A549 (cell line): ENCODE measurements around the gene CMIP. TPM values are rescaled to one million over a fixed set of nuclear protein-coding genes. Genes with fewer than 3 reads are reported as not detected.
A peak's percentile ranks its signal among the peaks of the same experiment; 100 is the strongest.

Experiments
- ATAC-seq, 2 experiments: fragments of 200-7000 bp in 1 of 2; fragments of >200 bp in 1 of 2; cut with Nextera tagmentation in 1 of 2; cut with Tn5 transposase in 1 of 2; 3 replicates each; pipeline versions ENCODE4 v1.8.0 to v1.9.1; 2018 to 2020; ENCODE audit warnings: mild to moderate bottlenecking in 1 of 2, moderate library complexity in 1 of 2
- CTCF ChIA-PET: fragments of 300-600 bp; sonication (Branson Sonifier 250); formaldehyde crosslinking; extraction: SDS; loops from one replicate; lab custom pipeline; 2021; ENCODE audit warnings: antibody characterized with exemption, inconsistent platforms; lab: Yijun Ruan, JAX
- POLR2A ChIA-PET: fragments of 350-600 bp; formaldehyde crosslinking; extraction: SDS; loops from one replicate; lab custom pipeline; 2021; ENCODE audit warnings: antibody characterized with exemption, inconsistent platforms; lab: Yijun Ruan, JAX
- DNase-seq, 2 experiments: peaks; one replicate each; pipeline versions ENCODE4 v3.0.0 to v3.0.0-alpha.2; 2011 to 2016; ENCODE audit warnings: low read depth in 1 of 2, low spot score in 1 of 2
- FAIRE-seq: peaks from 2 replicates; lab custom pipeline; 2011; peaks lifted over from hg19 to GRCh38; lab: Jason Lieb, UNC
- H3K27ac ChIP-seq, 2 experiments: fragments of >200 bp; sonication (Bioruptor Twin); formaldehyde crosslinking; 3 replicates each; pipeline ENCODE4 v1.5.1; 2016 to 2017
- H3K4me1 ChIP-seq: fragments of >200 bp; sonication (Bioruptor Twin); formaldehyde crosslinking; 3 replicates; pipeline ENCODE4 v1.6.1; 2016
- H3K4me2 ChIP-seq: fragments of >200 bp; sonication (Bioruptor Twin); formaldehyde crosslinking; 3 replicates; pipeline ENCODE4 v1.6.1; 2016
- H3K4me3 ChIP-seq: fragments of >200 bp; sonication (Bioruptor Twin); formaldehyde crosslinking; 3 replicates; pipeline ENCODE4 v1.5.1; 2016
- H3K9me3 ChIP-seq: fragments of >200 bp; sonication (Bioruptor Twin); formaldehyde crosslinking; 3 replicates; pipeline ENCODE4 v1.6.1; 2016
- CHD4 ChIP-seq: fragments of 200-600 bp; sonication (generic); IDR thresholded peaks from 2 replicates; pipeline ENCODE4 v1.6.1; 2016; ENCODE audit warnings: antibody characterized with exemption, mild to moderate bottlenecking, borderline replicate concordance
- EHF ChIP-seq: fragments of 250-450 bp; sonication (Bioruptor Pico); IDR thresholded peaks from 2 replicates; pipeline ENCODE4 v1.5.0; 2020; ENCODE audit warnings: mild to moderate bottlenecking
- EP300 ChIP-seq, 2 experiments: fragments of >200 bp; sonication (Bioruptor Twin); formaldehyde crosslinking; IDR thresholded peaks; 2 replicates in 1 of 2; 3 replicates in 1 of 2; pipeline ENCODE4 v1.6.1; 2016 to 2017
- ESRRA ChIP-seq: fragments of 150-350 bp; IDR thresholded peaks from 2 replicates; pipeline ENCODE4 v1.6.1; 2014; ENCODE audit warnings: mild to moderate bottlenecking, low read length, borderline replicate concordance
- HDAC2 ChIP-seq: fragments of 200-600 bp; sonication (generic); IDR thresholded peaks from 2 replicates; pipeline ENCODE4 v1.6.1; 2016
- HES2 ChIP-seq: fragments of >200 bp; sonication (Bioruptor Twin); formaldehyde crosslinking; IDR thresholded peaks from 2 replicates; pipeline ENCODE4 v1.6.1; 2016
- HEYL ChIP-seq: fragments of 250-450 bp; sonication (Bioruptor Pico); IDR thresholded peaks from 2 replicates; pipeline ENCODE4 v1.8.0; 2021; ENCODE audit warnings: mild to moderate bottlenecking, moderate library complexity
- HMGXB4 ChIP-seq: fragments of 250-450 bp; sonication (Bioruptor Pico); IDR thresholded peaks from 2 replicates; pipeline ENCODE4 v1.5.0; 2021; ENCODE audit warnings: mild to moderate bottlenecking, moderate library complexity, borderline replicate concordance
- HOXA7 ChIP-seq: fragments of 250-450 bp; sonication (Bioruptor Pico); IDR thresholded peaks from 2 replicates; pipeline ENCODE4 v1.5.0; 2020; ENCODE audit warnings: mild to moderate bottlenecking, moderate library complexity
- HOXB13 ChIP-seq: fragments of 250-450 bp; sonication (Bioruptor Pico); IDR thresholded peaks from 2 replicates; pipeline ENCODE4 v1.5.0; 2020; ENCODE audit warnings: low read depth, mild to moderate bottlenecking, moderate library complexity
- HOXB5 ChIP-seq: fragments of 250-450 bp; sonication (Bioruptor Pico); IDR thresholded peaks from 2 replicates; pipeline ENCODE4 v1.5.0; 2020; ENCODE audit warnings: mild to moderate bottlenecking, moderate library complexity
- JUN ChIP-seq, 2 experiments: fragments of >200 bp; sonication (Bioruptor Twin); formaldehyde crosslinking; IDR thresholded peaks; 2 replicates in 1 of 2; 3 replicates in 1 of 2; pipeline ENCODE4 v1.6.1; 2016 to 2017
- MAX ChIP-seq: IDR thresholded peaks from 2 replicates; pipeline ENCODE4 v1.6.1; 2012
- NFE2L2 ChIP-seq: fragments of 150-350 bp; conservative IDR thresholded peaks from 2 replicates; pipeline ENCODE4 v1.6.1; 2014; ENCODE audit warnings: low read length
- PHF8 ChIP-seq: fragments of 200-600 bp; sonication (generic); IDR thresholded peaks from 2 replicates; pipeline ENCODE4 v1.6.1; 2016; ENCODE audit warnings: low read depth, mild to moderate bottlenecking, antibody characterized with exemption, moderate library complexity, borderline replicate concordance
- POLR2AphosphoS2 ChIP-seq: conservative IDR thresholded peaks from 2 replicates; pipeline ENCODE4 v1.6.1; 2012; ENCODE audit warnings: low read length, improper control_type of control experiment, inconsistent platforms
- RARB ChIP-seq: fragments of 250-450 bp; sonication (Bioruptor Pico); IDR thresholded peaks from 2 replicates; pipeline ENCODE4 v1.8.0; 2021; ENCODE audit warnings: mild to moderate bottlenecking, moderate library complexity
- REST ChIP-seq: fragments of 200-600 bp; sonication (generic); IDR thresholded peaks from 2 replicates; pipeline ENCODE4 v1.6.1; 2016; ENCODE audit warnings: antibody characterized with exemption, mild to moderate bottlenecking, moderate library complexity
- RFX5 ChIP-seq: fragments of 450-650 bp; IDR thresholded peaks from 2 replicates; pipeline ENCODE4 v1.7.1; 2014; ENCODE audit warnings: antibody characterized with exemption, mild to moderate bottlenecking, moderate library complexity
- RNF2 ChIP-seq: fragments of 200-600 bp; sonication (generic); IDR thresholded peaks from 2 replicates; pipeline ENCODE4 v1.6.1; 2016; ENCODE audit warnings: low read depth, mild to moderate bottlenecking, antibody characterized with exemption, moderate library complexity, borderline replicate concordance
- SMC3 ChIP-seq: fragments of >200 bp; sonication (Bioruptor Twin); formaldehyde crosslinking; IDR thresholded peaks from 3 replicates; pipeline ENCODE4 v1.6.1; 2018; ENCODE audit warnings: inconsistent platforms
- ZSCAN20 ChIP-seq: fragments of 250-450 bp; sonication (Bioruptor Pico); IDR thresholded peaks from 2 replicates; pipeline ENCODE4 v1.8.0; 2022; ENCODE audit warnings: mild to moderate bottlenecking, moderate library complexity
- WGBS: methylation state at CpG from one replicate; pipeline ENCODE4 v1.1.6; 2017; ENCODE audit errors: missing lambda C conversion rate; 5-methylcytosine and 5-hydroxymethylcytosine counted together
- polyA plus RNA-seq, 4 experiments: library from polyadenylated mRNA; depleted of rRNA in 3 of 4; stranded (reverse); fragments of >200 nt; fragmentation: RNase III in 1 of 4; extraction: RNeasy Plus Mini Kit Qiagen cat#74134 plus additional on column Dnase treatment in 1 of 4; gene quantifications; 2 replicates in 3 of 4; 3 replicates in 1 of 4; pipeline ENCODE4 v1.2.3, GENCODE V29; 2011 to 2017

The CMIP gene
- polyA plus RNA-seq, 2 of the 4 experiments (the other 2 are of a cell fraction): 21.6 to 125 TPM

GRCh38 chr16:81453091-81453728 is 8.6 kb downstream of the CMIP start:
- WGBS: 79% methylated on average over 8 of the region's 14 CpGs
- no peak for FAIRE-seq
- CTCF ChIA-PET: interaction anchor here (1.1 to 3.4 kb wide), 2 partner anchors 40 to 49 kb away, joined by 3 to 16 read pairs; no protein-coding TSS in a partner anchor
- no peak for TF ChIP-seq HES2
- TF ChIP-seq JUN (IDR thresholded peaks at IDR 0.05): 0 out of 5 replicates have a peak, but pooled peaks of 1 of the 2 experiments have one; percentile 15
- TF ChIP-seq, all 56 proteins: peak for 1
- ATAC-seq (no peak), DNase-seq (no peak)
- H3K4me1 ChIP-seq: peaks cover 100% of the 10 kb centered on the region
- POLR2A ChIA-PET: no interaction called here
- H3K9me3 ChIP-seq: no peaks in the 10 kb centered on the region
- peak overlapping the region; percentile 69 to 99 for H3K27ac ChIP-seq
- H3K4me2 ChIP-seq: peak overlapping the region; percentile 95
- no peak overlapping the region for H3K4me3 ChIP-seq

- WGBS: 90% methylated on average over 7 of the region's 7 CpGs
- H3K4me1 ChIP-seq: peaks cover 100% of the 10 kb centered on the region
- TF ChIP-seq RARB (CRISPR knock-in tag) (no peak), NFE2L2 (no peak), EP300 (IDR thresholded peaks at IDR 0.05) (no peak), HMGXB4 (CRISPR knock-in tag) (no peak)
- TF ChIP-seq, all 56 proteins: peak for 0
Observed at GRCh38 chr16:81454044-81454443, 9.4 kb downstream of the CMIP start.

GRCh38 chr16:81455006-81455405 is 10.4 kb downstream of the CMIP start:
- FAIRE-seq: no peak
- CTCF ChIA-PET: interaction anchor here (0.8 to 1.0 kb wide), 2 partner anchors 10 to 15 kb away, joined by 3 to 4 read pairs; no protein-coding TSS in a partner anchor
- POLR2A ChIA-PET: no interaction called here

More at GRCh38 chr16:81454044-81454443, 9.4 kb downstream of the CMIP start:
- Histone ChIP-seq H3K9me3 (no peaks in the 10 kb centered on the region), H3K4me3 (no peak overlapping the region), H3K27ac (peak overlapping the region; percentile 69 to 99; a peak in 4 of 6 replicates), H3K4me2 (peak overlapping the region; percentile 95)
- ChIA-PET POLR2A (no interaction called here), CTCF (interaction anchor here (1.0 kb wide), 1 partner anchor 11 kb away, joined by 4 read pairs; no protein-coding TSS in a partner anchor)
- no peak for ATAC-seq
- no peak for DNase-seq
- no peak for FAIRE-seq

GRCh38 chr16:81455720-81456494 is 11.3 kb downstream of the CMIP start:
- POLR2A ChIA-PET: no interaction called here
- DNase-seq (no peak), ATAC-seq (no peak), FAIRE-seq (no peak)
- H3K4me2 ChIP-seq: peak overlapping the region; percentile 95
- H3K27ac ChIP-seq: peak overlapping the region; percentile 84 to 99
- H3K4me1 ChIP-seq: peaks cover 100% of the 10 kb centered on the region
- CTCF ChIA-PET: interaction anchor here (0.8 to 2.3 kb wide), 5 partner anchors 14 to 52 kb away, joined by 3 to 6 read pairs (median 3); no protein-coding TSS in a partner anchor
- H3K9me3 ChIP-seq: no peaks in the 10 kb centered on the region
- H3K4me3 ChIP-seq: no peak overlapping the region
- 77% methylated on average over 15 of the region's 17 CpGs for WGBS
- TF ChIP-seq CHD4 (no peak), HES2 (no peak), ZSCAN20 (CRISPR knock-in tag) (no peak), POLR2AphosphoS2 (no peak), PHF8 (no peak), ESRRA (no peak), HOXA7 (CRISPR knock-in tag) (no peak), HDAC2 (no peak), HEYL (CRISPR knock-in tag) (no peak), SMC3 (no peak), EHF (CRISPR knock-in tag) (no peak), MAX (no peak), REST (no peak), HOXB5 (no peak), RARB (CRISPR knock-in tag) (no peak)

More at GRCh38 chr16:81455006-81455405, 10.4 kb downstream of the CMIP start:
- no peak for TF ChIP-seq ESRRA
- TF ChIP-seq PHF8: no peak
- no peak for TF ChIP-seq RNF2
- no peak for TF ChIP-seq HOXB13 (CRISPR knock-in tag)
- TF ChIP-seq JUN (IDR thresholded peaks at IDR 0.05): no peak
- TF ChIP-seq RFX5: no peak
- Histone ChIP-seq H3K4me2 (peak overlapping the region; percentile 95), H3K9me3 (no peaks in the 10 kb centered on the region), H3K27ac (peak overlapping the region; percentile 84 to 99; a peak in 5 of 6 replicates), H3K4me3 (no peak overlapping the region), H3K4me1 (peaks cover 100% of the 10 kb centered on the region)
- ATAC-seq (no peak), DNase-seq (no peak)
- WGBS: 85% methylated on average over 13 of the region's 13 CpGs
